ENCODE results near the gene GPRC5C. TPM values are rescaled to one million over a fixed set of nuclear protein-coding genes. Genes with fewer than 3 reads are reported as not detected.
"Not testable (repeated sequence)": the region's sequence is repeated elsewhere in the genome, so short reads cannot be mapped to it uniquely, and the experiment has no call there.

GPRC5C gene
- total RNA-seq, 2 donors from 2014 or later, result 56.0 to 67.0 TPM

- no peak for TF ChIP-seq CTCF (IDR thresholded peaks at IDR 0.05)
- DNase-seq (ENCODE audit: low spot score) (no peak), ATAC-seq (ENCODE audit: insufficient number of reproducible peaks, low FRiP score, low read depth) (no peak)
- Histone ChIP-seq H3K27me3 (replicated peaks; ENCODE audit: insufficient read depth) (no peaks in the 10 kb centered on the region), H3K4me1 (ENCODE audit: control insufficient read depth in 1 of 2, low read depth in 2 of 2) (peaks cover 13 to 30% of the 10 kb centered on the region in 2 donors), H3K36me3 (no peaks in the 10 kb centered on the region), H3K27ac (no peak overlapping the region), H3K9me3 (no peaks in the 10 kb centered on the region), H3K4me3 (no peak overlapping the region)
Observed at GRCh38 chr17:74396567-74396966, 35.3 kb upstream of the GPRC5C start.

GRCh38 chr17:74402048-74402447, 29.8 kb upstream of the GPRC5C start:
- no peak for TF ChIP-seq CTCF (IDR thresholded peaks at IDR 0.05)
- no peaks in the 10 kb centered on the region for H3K27me3 ChIP-seq (replicated peaks; ENCODE audit: insufficient read depth)
- H3K4me1 ChIP-seq (ENCODE audit: control insufficient read depth in 1 of 2, low read depth in 2 of 2), result no peaks in the 10 kb centered on the region
- no peak overlapping the region for H3K4me3 ChIP-seq
- no peak for DNase-seq (ENCODE audit: low spot score)
- no peak overlapping the region for H3K27ac ChIP-seq
- H3K9me3 ChIP-seq, result no peaks in the 10 kb centered on the region
- ATAC-seq (ENCODE audit: insufficient number of reproducible peaks, low FRiP score, low read depth), result no peak
- H3K36me3 ChIP-seq, result no peaks in the 10 kb centered on the region

GRCh38 chr17:74403512-74404137, 28.3 kb upstream of the GPRC5C start:
- Histone ChIP-seq H3K36me3 (no peaks in the 10 kb centered on the region), H3K27ac (no peak overlapping the region), H3K4me3 (no peak overlapping the region), H3K9me3 (no peaks in the 10 kb centered on the region), H3K4me1 (ENCODE audit: control insufficient read depth in 1 of 2, low read depth in 2 of 2) (no peaks in the 10 kb centered on the region), H3K27me3 (replicated peaks; ENCODE audit: insufficient read depth) (no peaks in the 10 kb centered on the region)
- DNase-seq (ENCODE audit: low spot score), result no peak
- TF ChIP-seq CTCF (IDR thresholded peaks at IDR 0.05), result no peak
- no peak for ATAC-seq (ENCODE audit: insufficient number of reproducible peaks, low FRiP score, low read depth)

GRCh38 chr17:74404218-74404617, 27.7 kb upstream of the GPRC5C start:
- Histone ChIP-seq H3K27ac (no peak overlapping the region), H3K4me3 (no peak overlapping the region), H3K27me3 (replicated peaks; ENCODE audit: insufficient read depth) (no peaks in the 10 kb centered on the region), H3K36me3 (no peaks in the 10 kb centered on the region), H3K4me1 (ENCODE audit: control insufficient read depth in 1 of 2, low read depth in 2 of 2) (no peaks in the 10 kb centered on the region), H3K9me3 (no peaks in the 10 kb centered on the region)
- TF ChIP-seq CTCF (IDR thresholded peaks at IDR 0.05), result no peak
- ATAC-seq (ENCODE audit: insufficient number of reproducible peaks, low FRiP score, low read depth), result no peak
- no peak for DNase-seq (ENCODE audit: low spot score)

GRCh38 chr17:74404789-74405188, 27.1 kb upstream of the GPRC5C start:
- Histone ChIP-seq H3K9me3 (no peaks in the 10 kb centered on the region), H3K27me3 (replicated peaks; ENCODE audit: insufficient read depth) (no peaks in the 10 kb centered on the region), H3K36me3 (no peaks in the 10 kb centered on the region), H3K4me1 (ENCODE audit: control insufficient read depth in 1 of 2, low read depth in 2 of 2) (no peaks in the 10 kb centered on the region), H3K4me3 (no peak overlapping the region), H3K27ac (no peak overlapping the region)
- DNase-seq (ENCODE audit: low spot score) (no peak), ATAC-seq (ENCODE audit: insufficient number of reproducible peaks, low FRiP score, low read depth) (no peak)
- TF ChIP-seq CTCF (IDR thresholded peaks at IDR 0.05), result no peak

GRCh38 chr17:74405311-74405710, 26.6 kb upstream of the GPRC5C start:
- not testable (repeated sequence) for H3K9me3 ChIP-seq; H3K4me3 ChIP-seq; H3K27me3 ChIP-seq (replicated peaks; ENCODE audit: insufficient read depth); ATAC-seq (ENCODE audit: insufficient number of reproducible peaks, low FRiP score, low read depth); H3K36me3 ChIP-seq; DNase-seq (ENCODE audit: low spot score); H3K4me1 ChIP-seq (ENCODE audit: control insufficient read depth in 1 of 2, low read depth in 2 of 2); H3K27ac ChIP-seq
